Erythroblast (primary cell): ENCODE results near the gene CHRM1.

Experiments used
- GATA1 ChIP-seq: IDR thresholded peaks from 2 replicates; pipeline ENCODE4 v1.6.1; 2011; ENCODE audit warnings: low read depth, mild to moderate bottlenecking, control low read depth, low read length, moderate library complexity
- POLR2A ChIP-seq: IDR thresholded peaks from 2 replicates; pipeline ENCODE4 v1.6.1; 2011; ENCODE audit warnings: mild to moderate bottlenecking, low read length

GRCh38 chr11:62933750-62934495 is 12.8 kb upstream of the CHRM1 start:
- TF ChIP-seq POLR2A = no peak
- TF ChIP-seq GATA1 = no peak
